AG04450 (cell line): Measurements from ENCODE around the gene KCTD1. TPM values are rescaled to one million over a fixed set of nuclear protein-coding genes. Genes with fewer than 3 reads are reported as not detected.

Source experiments
- CTCF ChIA-PET: fragments of 300-600, 350-600 bp; formaldehyde crosslinking; extraction: SDS; loops from one replicate; lab custom pipeline; 2022; ENCODE audit warnings: antibody characterized with exemption, inconsistent platforms; lab: Charles Lee
- POLR2A ChIA-PET: fragments of 350-600 bp; formaldehyde crosslinking; extraction: SDS; loops from one replicate; lab custom pipeline; 2021; ENCODE audit warnings: antibody characterized with exemption, inconsistent platforms; lab: Yijun Ruan, JAX
- DNase-seq: peaks from one replicate; pipeline ENCODE4 v3.0.0-alpha.2; 2011; ENCODE audit warnings: low read depth, low spot score
- H3K27ac ChIP-seq: one replicate; pipeline ENCODE4 v1.5.1; 2012; ENCODE audit warnings: low read depth, low read length, control low read depth
- H3K27me3 ChIP-seq: one replicate; pipeline ENCODE4 v1.6.0; 2012; ENCODE audit warnings: low read length; ENCODE audit not compliant: control insufficient read depth, insufficient read depth
- H3K4me3 ChIP-seq: 2 replicates; pipeline ENCODE4 v1.5.1; 2011; ENCODE audit warnings: mild to moderate bottlenecking, low read depth, low read length, control low read depth
- H3K9me3 ChIP-seq: 2 replicates; pipeline ENCODE4 v1.5.1; 2012; ENCODE audit warnings: low read length; ENCODE audit not compliant: control insufficient read depth, insufficient read depth
- polyA plus RNA-seq: library from polyadenylated mRNA; depleted of rRNA; stranded (reverse); fragments of >200 nt; gene quantifications from 2 replicates; pipeline ENCODE4 v1.2.3, GENCODE V29; 2011
- TF ChIP-seq, protein P1 (sequence below): IDR thresholded peaks from 2 replicates; pipeline ENCODE4 v1.5.1; 2011; ENCODE audit warnings: low read depth, low read length, control low read depth, inconsistent platforms

Gene KCTD1
- polyA plus RNA-seq, 1 experiment: 5.0 TPM

DNA sequence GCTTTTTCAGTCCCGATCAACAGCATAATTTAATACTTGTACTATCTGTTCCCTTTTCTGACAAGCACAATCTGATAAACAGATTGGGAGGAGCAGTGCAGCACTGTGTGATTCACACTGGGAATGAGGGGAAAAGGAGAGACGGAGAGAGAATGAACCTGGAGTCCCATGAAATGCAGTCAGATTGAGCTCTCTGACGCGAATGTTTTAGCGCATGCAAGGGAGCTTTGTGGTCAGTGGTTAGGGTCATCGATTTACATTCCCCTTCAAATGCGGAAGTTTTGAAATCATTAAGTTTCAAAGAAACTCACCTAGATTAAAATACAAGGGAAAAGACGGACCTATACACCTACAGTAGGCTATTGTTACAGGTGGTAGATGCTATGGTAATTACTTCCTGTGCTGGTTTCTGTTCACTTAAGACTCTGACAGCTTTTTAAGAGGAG lies 99.6 kb downstream of the KCTD1 start:
- TF ChIP-seq, protein P1, sequence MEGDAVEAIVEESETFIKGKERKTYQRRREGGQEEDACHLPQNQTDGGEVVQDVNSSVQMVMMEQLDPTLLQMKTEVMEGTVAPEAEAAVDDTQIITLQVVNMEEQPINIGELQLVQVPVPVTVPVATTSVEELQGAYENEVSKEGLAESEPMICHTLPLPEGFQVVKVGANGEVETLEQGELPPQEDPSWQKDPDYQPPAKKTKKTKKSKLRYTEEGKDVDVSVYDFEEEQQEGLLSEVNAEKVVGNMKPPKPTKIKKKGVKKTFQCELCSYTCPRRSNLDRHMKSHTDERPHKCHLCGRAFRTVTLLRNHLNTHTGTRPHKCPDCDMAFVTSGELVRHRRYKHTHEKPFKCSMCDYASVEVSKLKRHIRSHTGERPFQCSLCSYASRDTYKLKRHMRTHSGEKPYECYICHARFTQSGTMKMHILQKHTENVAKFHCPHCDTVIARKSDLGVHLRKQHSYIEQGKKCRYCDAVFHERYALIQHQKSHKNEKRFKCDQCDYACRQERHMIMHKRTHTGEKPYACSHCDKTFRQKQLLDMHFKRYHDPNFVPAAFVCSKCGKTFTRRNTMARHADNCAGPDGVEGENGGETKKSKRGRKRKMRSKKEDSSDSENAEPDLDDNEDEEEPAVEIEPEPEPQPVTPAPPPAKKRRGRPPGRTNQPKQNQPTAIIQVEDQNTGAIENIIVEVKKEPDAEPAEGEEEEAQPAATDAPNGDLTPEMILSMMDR: no peak
- no peak for DNase-seq
- ChIA-PET POLR2A (no interaction called here), CTCF (interaction anchor here (0.9 kb wide), 1 partner anchor 9 kb away, joined by 3 read pairs; no protein-coding TSS in a partner anchor)
- Histone ChIP-seq H3K4me3 (no peak overlapping the region), H3K27me3 (no peaks in the 10 kb centered on the region), H3K27ac (no peak overlapping the region), H3K9me3 (no peaks in the 10 kb centered on the region)

DNA sequence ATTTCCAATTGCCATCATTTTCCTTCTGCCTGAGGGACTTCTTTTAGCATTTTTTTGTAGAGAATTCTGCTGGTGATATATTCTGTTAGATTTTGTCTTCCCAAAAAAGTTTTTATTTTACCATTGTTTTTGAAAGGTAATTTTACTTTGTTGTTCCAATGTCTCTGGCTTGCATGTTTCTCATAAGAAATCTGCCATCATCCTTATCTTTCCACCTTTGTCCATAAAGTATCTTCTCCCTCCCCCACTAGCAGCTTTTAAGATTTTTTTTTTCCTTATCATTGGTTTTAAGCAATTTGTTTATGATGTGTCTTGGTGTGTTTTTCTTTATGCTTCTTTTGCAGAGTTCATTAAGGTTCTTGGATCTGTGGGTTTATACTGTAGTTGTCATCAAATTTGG lies 104.5 kb downstream of the KCTD1 start:
- no peaks in the 10 kb centered on the region for H3K27me3 ChIP-seq
- H3K4me3 ChIP-seq: no peak overlapping the region
- DNase-seq: no peak
- TF ChIP-seq, protein P1: no peak
- H3K9me3 ChIP-seq: no peaks in the 10 kb centered on the region
- ChIA-PET POLR2A (no interaction called here), CTCF (no interaction called here)
- no peak overlapping the region for H3K27ac ChIP-seq

DNA sequence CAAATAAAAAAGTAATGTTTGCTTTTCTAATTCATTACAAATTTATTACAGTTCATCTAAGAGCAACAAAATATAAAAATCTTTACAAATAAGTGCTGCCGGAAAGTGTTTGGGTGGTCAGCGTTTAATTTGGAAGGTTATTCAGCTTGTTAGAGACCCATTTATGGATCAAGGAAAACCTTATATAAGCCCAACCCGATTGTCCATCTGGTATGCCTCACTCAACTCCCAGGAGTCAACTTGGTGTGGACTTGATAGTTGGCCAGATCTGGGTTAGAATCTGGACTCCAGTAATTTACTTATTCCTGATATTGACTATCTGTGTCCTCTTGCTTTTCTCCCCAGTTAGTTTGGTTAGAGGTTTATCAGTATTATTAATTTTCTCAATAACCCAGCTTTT lies 106.2 kb downstream of the KCTD1 start:
- Histone ChIP-seq H3K9me3 (no peaks in the 10 kb centered on the region), H3K27me3 (no peaks in the 10 kb centered on the region), H3K27ac (no peak overlapping the region), H3K4me3 (no peak overlapping the region)
- no peak for DNase-seq
- TF ChIP-seq, protein P1: no peak
- CTCF ChIA-PET: interaction anchor here (2.2 kb wide), 1 partner anchor 59 kb away, joined by 7 read pairs; no protein-coding TSS in a partner anchor
- POLR2A ChIA-PET: no interaction called here

DNA sequence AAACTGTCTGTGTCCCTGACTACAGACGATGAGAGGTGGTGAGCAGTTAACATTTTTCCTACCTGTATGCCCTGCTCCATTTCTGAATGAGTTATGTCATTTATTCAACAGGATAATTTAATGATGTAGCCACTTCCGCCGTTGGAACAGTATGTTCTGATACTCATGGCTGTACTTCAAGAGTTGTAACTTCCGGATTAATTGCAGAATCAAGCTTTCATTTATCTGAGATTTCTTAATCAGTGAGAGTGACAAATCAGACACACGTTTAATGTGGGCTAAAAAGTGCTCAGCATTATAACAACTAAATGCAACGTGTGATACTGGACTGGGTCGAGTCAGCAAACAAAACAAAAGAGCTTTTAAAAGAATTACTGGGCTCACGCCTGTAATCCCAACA lies 107.7 kb downstream of the KCTD1 start:
- TF ChIP-seq, protein P1: no peak
- no peak for DNase-seq
- Histone ChIP-seq H3K9me3 (no peaks in the 10 kb centered on the region), H3K4me3 (no peak overlapping the region), H3K27me3 (no peaks in the 10 kb centered on the region), H3K27ac (no peak overlapping the region)
- ChIA-PET CTCF (interaction anchor here (0.7 kb wide), 1 partner anchor 108 kb away, joined by 5 read pairs; the partner anchor contains the start of gene KCTD1), POLR2A (interaction anchor here (0.7 kb wide), 1 partner anchor 1059 kb away, joined by 7 read pairs; no protein-coding TSS in a partner anchor)

DNA sequence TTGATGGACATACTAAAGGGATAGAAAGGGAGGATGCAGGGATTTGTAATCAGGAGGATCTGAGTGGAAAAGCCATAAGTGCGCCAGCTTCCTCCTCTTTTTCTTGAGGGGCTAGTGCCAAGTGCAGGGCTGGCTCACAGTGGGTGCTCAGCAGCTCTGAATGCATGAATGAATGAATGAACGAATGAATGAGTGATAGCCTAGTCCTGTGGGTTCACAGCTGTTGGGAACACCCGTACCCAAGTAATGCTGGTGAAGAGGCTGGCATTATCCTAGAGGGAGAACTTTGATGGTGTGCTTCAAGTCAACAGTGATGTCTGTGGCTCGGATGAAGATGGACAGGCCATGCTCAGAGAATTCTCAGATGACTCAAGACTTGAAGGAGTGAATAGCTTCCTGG lies 108.8 kb downstream of the KCTD1 start:
- H3K9me3 ChIP-seq: no peaks in the 10 kb centered on the region
- no peaks in the 10 kb centered on the region for H3K27me3 ChIP-seq
- no peak overlapping the region for H3K4me3 ChIP-seq
- no peak for DNase-seq
- POLR2A ChIA-PET: no interaction called here
- TF ChIP-seq, protein P1: no peak
- CTCF ChIA-PET: no interaction called here
- H3K27ac ChIP-seq: no peak overlapping the region
